H7 (cell line): Measurements from ENCODE around the gene OLFM1. TPM values are rescaled to one million over a fixed set of nuclear protein-coding genes. Genes with fewer than 3 reads are reported as not detected.
"Not testable (repeated sequence)": the region's sequence is repeated elsewhere in the genome, so short reads cannot be mapped to it uniquely, and the experiment has no call there.

Experiments used
- DNase-seq: peaks from one replicate; pipeline ENCODE4 v3.0.0; 2012
- H3K27me3 ChIP-seq: 2 replicates; pipeline ENCODE4 v1.6.0; 2011; ENCODE audit warnings: mild to moderate bottlenecking, low read length; ENCODE audit not compliant: control insufficient read depth, insufficient read depth
- H3K36me3 ChIP-seq: replicated peaks from 2 replicates; pipeline ENCODE4 v1.5.1; 2011; ENCODE audit warnings: low read length; ENCODE audit not compliant: control insufficient read depth, insufficient read depth
- H3K4me3 ChIP-seq: 2 replicates; pipeline ENCODE4 v1.5.1; 2011; ENCODE audit warnings: low read depth, mild to moderate bottlenecking, control low read depth, low read length, moderate library complexity; ENCODE audit not compliant: insufficient read depth
- total RNA-seq: library from RNA; depleted of rRNA; stranded (reverse); fragments of >200 nt; shearing (Covaris generic); gene quantifications from 2 replicates; pipeline ENCODE4 v1.2.3, GENCODE V29; 2014

The OLFM1 gene
- total RNA-seq, 1 experiment from 2014 or later = 58.2 TPM

- H3K4me3 ChIP-seq = no peak overlapping the region
- H3K36me3 ChIP-seq = no peaks in the 10 kb centered on the region
- DNase-seq = peak; percentile 92
- no peaks in the 10 kb centered on the region; the same call in 1 of the 2 replicates for H3K27me3 ChIP-seq
Measured at GRCh38 chr9:135156525-135157510, 69.3 kb downstream of the OLFM1 start.

DNA sequence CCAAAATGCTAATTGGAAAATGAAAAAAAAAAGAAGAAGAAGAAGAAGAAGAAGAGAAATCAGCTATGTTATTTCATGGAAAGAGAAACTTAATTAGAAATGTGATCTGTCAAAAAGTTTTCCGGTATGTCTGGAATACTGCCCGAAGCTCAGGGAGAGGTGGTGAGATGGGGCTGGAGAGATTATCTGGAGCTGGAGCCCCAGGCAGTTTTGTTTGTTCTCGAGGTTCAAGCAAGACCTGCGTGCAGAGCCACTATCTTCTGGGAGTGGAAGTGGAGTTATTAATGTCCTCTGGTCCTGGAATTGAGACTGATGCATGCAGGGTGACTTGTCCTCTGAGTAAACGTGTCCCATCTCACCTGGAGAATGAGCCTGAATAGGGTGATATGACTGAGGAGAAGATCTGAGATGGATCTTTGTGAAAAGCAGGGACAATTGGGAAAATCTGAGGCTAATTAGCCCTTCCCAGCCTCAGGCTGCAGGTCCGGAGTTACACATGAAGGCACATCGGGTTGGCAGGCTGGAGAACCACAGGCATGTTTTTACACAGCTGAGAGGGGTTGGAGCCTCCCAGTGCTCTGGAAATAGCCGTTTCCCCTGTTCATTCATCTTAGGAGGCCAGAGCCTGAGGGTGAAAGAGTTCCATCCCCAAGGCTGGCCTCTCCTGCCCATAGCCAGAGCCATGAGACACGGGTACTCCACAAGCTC is 70.5 kb downstream of the OLFM1 start:
- Histone ChIP-seq H3K36me3 (no peaks in the 10 kb centered on the region), H3K27me3 (no peaks in the 10 kb centered on the region; the same call in 1 of the 2 replicates), H3K4me3 (no peak overlapping the region)
- DNase-seq = no peak

DNA sequence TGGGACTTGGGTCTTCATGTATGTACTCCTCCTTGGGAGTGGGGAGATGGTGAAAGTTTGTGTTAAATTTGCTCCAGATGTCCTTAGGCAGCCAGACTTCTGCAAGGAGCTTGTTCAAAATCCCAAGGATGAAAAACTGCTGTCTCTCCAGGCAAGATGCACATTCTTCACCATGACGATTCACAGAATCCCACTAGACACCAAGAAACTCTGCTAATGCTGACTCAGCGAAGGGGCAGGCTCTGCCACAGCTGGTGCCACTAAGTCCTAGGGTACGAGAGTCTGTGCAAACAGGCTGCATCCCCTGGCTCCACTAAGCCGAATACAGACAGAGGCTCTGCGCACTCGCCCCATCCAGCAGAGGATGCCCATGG is 71.1 kb downstream of the OLFM1 start:
- Histone ChIP-seq H3K36me3 (no peaks in the 10 kb centered on the region), H3K4me3 (no peak overlapping the region), H3K27me3 (no peaks in the 10 kb centered on the region)
- DNase-seq = no peak

DNA sequence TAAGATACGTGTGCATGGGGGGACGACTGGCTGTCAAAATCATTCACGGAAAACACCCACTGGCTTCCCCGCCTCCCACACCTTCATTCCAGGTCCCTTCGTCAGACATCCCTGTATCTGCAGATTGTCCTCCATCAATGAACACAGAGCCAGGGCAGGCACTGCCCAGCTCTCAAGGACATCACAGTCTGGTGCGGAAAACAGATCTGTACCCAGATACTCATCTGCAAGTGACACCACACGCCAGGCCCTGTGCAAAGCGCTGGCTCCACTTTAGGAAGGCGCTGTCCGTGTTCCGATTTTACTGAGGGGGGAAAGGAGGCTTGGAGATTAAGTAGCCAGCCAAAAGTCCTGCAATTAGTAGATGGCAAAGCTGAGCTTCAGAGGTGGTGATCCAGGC is 72.3 kb downstream of the OLFM1 start:
- no peaks in the 10 kb centered on the region for H3K36me3 ChIP-seq
- DNase-seq = no peak
- no peaks in the 10 kb centered on the region; the same call in 1 of the 2 replicates for H3K27me3 ChIP-seq
- no peak overlapping the region for H3K4me3 ChIP-seq

DNA sequence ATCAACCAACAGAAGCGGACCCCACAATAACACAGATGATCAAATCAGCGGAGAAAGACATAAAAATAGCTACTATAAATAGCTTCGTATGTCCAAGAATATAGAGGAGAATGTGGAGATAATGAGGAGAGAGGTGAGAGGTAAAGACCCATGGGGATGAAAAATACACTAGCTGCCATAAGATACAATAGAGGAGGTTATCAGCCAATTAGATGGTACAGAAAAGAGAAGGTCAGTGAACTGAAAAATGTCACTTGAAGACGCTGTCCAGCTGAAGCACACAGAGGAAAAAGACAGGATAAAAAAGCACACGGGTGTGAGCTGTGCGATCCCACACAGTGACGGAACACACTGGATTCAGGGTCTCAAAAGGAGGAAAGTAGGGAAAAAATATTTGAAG is 73.4 kb downstream of the OLFM1 start:
- no peak overlapping the region for H3K4me3 ChIP-seq
- H3K27me3 ChIP-seq = no peaks in the 10 kb centered on the region; the same call in 1 of the 2 replicates
- DNase-seq = no peak
- H3K36me3 ChIP-seq = no peaks in the 10 kb centered on the region

DNA sequence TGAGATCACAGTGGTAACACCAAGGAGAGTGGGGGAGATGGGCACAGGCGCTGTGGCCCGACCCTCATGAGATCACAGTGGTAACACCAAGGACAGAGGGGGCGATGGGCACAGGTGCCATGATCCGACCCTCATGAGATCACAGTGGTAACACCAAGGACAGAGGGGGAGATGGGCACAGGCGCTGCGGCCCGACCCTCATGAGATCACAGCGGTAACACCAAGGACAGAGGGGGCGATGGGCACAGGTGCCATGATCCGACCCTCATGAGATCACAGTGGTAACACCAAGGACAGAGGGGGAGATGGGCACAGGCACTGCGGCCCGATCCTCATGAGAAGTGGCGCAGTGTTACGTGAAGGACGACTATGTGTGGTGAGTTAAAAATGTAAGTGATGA is 75.1 kb downstream of the OLFM1 start:
- not testable (repeated sequence) for H3K27me3 ChIP-seq, H3K36me3 ChIP-seq, DNase-seq, H3K4me3 ChIP-seq

DNA sequence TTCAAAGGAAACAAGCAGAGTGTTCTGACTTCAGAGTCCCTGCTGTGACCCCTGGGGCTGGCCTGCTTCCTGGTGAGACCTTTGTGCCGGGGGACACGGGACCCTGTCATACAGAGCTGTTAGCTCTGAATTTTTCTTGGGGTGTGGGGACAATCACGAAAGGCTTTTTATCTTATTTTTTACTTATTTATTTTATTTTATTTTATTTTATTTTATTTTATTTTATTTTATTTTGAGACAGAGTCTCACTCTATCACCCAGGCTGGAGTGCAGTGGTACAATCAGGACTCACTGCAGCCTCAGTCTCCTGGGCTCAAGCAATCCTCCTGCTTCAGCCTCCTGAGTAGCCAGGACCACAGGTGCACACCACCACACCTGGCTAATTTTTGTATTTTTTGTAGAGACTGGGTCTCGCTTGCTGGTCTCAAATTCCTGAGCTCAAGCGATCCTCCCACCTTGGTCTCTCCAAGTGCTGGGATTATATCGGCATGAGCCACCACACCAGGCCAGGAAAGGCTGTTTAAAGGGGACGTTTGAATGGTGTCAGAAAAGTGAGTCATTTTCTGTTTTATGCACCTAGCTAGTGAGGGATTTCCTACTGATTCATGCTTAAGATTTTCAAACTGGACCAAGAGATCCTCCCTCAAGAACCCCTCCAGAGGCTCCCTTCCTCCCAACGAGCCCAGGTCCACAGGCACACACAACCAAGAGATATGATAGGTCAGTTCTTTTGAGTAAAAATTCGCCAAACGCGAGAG is 75.7 kb downstream of the OLFM1 start:
- Histone ChIP-seq H3K4me3 (no peak overlapping the region), H3K36me3 (no peaks in the 10 kb centered on the region), H3K27me3 (no peaks in the 10 kb centered on the region; the same call in 1 of the 2 replicates)
- no peak for DNase-seq

- no peaks in the 10 kb centered on the region for H3K36me3 ChIP-seq
- DNase-seq = no peak
- no peak overlapping the region for H3K4me3 ChIP-seq
- no peaks in the 10 kb centered on the region; the same call in 1 of the 2 replicates for H3K27me3 ChIP-seq
Measured at GRCh38 chr9:135164036-135164435, 76.6 kb downstream of the OLFM1 start.

DNA sequence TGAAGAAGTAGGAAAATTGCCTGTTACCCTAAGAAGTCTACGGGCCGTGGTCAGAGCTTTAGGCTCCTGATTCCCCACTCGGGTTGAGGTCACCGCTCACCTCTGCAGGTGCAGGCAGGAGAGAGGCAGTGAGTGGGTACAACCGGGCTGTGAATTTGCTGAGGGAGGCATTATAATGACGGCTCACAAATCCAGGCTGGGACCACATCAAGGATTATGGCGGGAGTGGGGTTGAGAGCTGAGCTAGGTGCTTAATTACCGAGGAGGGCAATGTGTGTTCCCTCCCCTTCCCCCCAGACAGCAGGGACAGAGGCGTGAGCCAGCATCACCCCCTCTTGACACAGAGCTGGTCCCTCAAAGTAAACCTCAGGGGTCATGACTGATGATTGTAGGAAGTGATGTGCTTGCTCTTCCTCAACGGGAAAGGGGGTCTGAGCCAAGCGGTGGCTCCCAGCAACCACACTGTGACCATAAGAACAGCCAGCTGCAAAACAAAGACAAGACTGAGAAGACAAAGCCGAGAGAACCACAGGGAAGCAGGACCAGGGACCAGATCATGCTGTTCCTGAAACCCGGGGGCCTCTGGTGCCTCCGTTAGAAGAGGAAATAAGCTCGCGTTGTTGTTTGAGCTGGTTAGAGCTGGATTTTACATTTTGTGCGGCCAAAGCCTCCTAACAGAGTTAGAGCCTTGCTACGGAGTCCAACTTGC is 77.7 kb downstream of the OLFM1 start:
- Histone ChIP-seq H3K4me3 (no peak overlapping the region), H3K36me3 (no peaks in the 10 kb centered on the region), H3K27me3 (no peaks in the 10 kb centered on the region; the same call in 1 of the 2 replicates)
- DNase-seq = peak; percentile 83

GRCh38 chr9:135165756-135166519 is 78.5 kb downstream of the OLFM1 start:
- no peak for DNase-seq
- H3K27me3 ChIP-seq = no peaks in the 10 kb centered on the region; the same call in 1 of the 2 replicates
- H3K4me3 ChIP-seq = no peak overlapping the region
- no peaks in the 10 kb centered on the region for H3K36me3 ChIP-seq

- no peak for DNase-seq
- Histone ChIP-seq H3K4me3 (no peak overlapping the region), H3K36me3 (no peaks in the 10 kb centered on the region), H3K27me3 (no peaks in the 10 kb centered on the region; the same call in 1 of the 2 replicates)
Measured at GRCh38 chr9:135166565-135166964, 79.1 kb downstream of the OLFM1 start.

DNA sequence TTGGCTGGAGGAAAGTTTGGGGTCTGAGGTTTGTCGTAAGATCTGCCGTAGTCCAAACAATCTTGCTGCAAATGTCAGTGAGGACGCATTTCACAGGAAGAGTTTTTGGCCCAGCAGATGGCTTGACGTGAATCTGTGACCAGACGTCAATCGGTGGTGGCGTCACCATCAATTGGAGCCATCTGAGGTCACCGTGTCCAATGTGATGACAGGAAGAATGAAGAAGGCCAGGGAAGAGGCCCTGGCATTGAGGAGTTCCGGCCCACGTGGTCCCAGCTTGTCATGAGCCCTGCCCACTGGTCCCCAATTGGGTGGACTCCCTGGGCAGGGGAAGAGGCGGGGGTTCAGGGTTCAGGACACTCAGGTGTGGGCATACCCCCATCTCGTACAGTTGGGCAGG is 79.9 kb downstream of the OLFM1 start:
- Histone ChIP-seq H3K27me3 (no peaks in the 10 kb centered on the region; the same call in 1 of the 2 replicates), H3K36me3 (no peaks in the 10 kb centered on the region), H3K4me3 (no peak overlapping the region)
- no peak for DNase-seq

- no peak for DNase-seq
- Histone ChIP-seq H3K36me3 (no peaks in the 10 kb centered on the region), H3K27me3 (no peaks in the 10 kb centered on the region; the same call in 1 of the 2 replicates), H3K4me3 (no peak overlapping the region)
Measured at GRCh38 chr9:135167849-135168655, 80.6 kb downstream of the OLFM1 start.
